K562 (cell line): ENCODE data around the gene PRAC1. TPM values are rescaled to one million over a fixed set of nuclear protein-coding genes. Genes with fewer than 3 reads are reported as not detected.

Experiments
- ATAC-seq: fragments of 200-7000 bp; cut with Tn5 transposase; 3 replicates; pipeline ENCODE4 v1.9.1; 2020; ENCODE audit warnings: moderate library complexity
- BruUV-seq: library from RNA; stranded (reverse); fragments of 400-500 nt; replicated peaks from 2 replicates; lab custom pipeline; 2021; lab: Mats Ljungman, UMichigan
- CTCF ChIA-PET: fragments of 300-600 bp; formaldehyde crosslinking; extraction: SDS; loops from one replicate; lab custom pipeline; 2021; ENCODE audit warnings: low intra/inter-chr PET ratio; lab: Yijun Ruan, JAX
- POLR2A ChIA-PET: fragments of 300-600, 350-650 bp; sonication (Branson Sonifier 250); formaldehyde crosslinking; extraction: SDS; loops from one replicate; lab custom pipeline; 2021; ENCODE audit warnings: antibody characterized with exemption, inconsistent platforms; lab: Yijun Ruan, JAX
- DNase-seq, 4 experiments: peaks; one replicate each; pipeline versions ENCODE4 v3.0.0 to v3.0.0-alpha.2; 2011 to 2018; ENCODE audit warnings: low spot score in 3 of 4, mixed read lengths in 3 of 4; ENCODE audit errors: extremely low read depth in 1 of 4
- FAIRE-seq: peaks from 2 replicates; lab custom pipeline; 2011; peaks lifted over from hg19 to GRCh38; lab: Jason Lieb, UNC
- H2AFZ ChIP-seq: 2 replicates; pipeline ENCODE4 v1.6.0; 2011; ENCODE audit warnings: low read depth, low read length, control low read depth, inconsistent platforms
- H3K27ac ChIP-seq: fragments of 200-600 bp; 3 replicates; pipeline ENCODE4 v1.8.0; 2011; ENCODE audit warnings: low read depth, mild to moderate bottlenecking, control low read depth, inconsistent platforms, low read length, moderate library complexity, mixed read lengths; ENCODE audit errors: extremely low read depth
- H3K27me3 ChIP-seq, 2 experiments: fragments of 300-600 bp in 1 of 2; 2 replicates in 1 of 2; 3 replicates in 1 of 2; pipeline versions ENCODE4 v1.6.0 to v1.8.0; 2011; ENCODE audit warnings: inconsistent platforms in 2 of 2, low read length in 2 of 2, mild to moderate bottlenecking in 1 of 2, mixed read lengths in 1 of 2, moderate library complexity in 1 of 2; ENCODE audit not compliant: control insufficient read depth in 2 of 2, insufficient read depth in 2 of 2
- H3K36me3 ChIP-seq: fragments of 300-600 bp; 3 replicates; pipeline ENCODE4 v1.8.0; 2011; ENCODE audit warnings: mild to moderate bottlenecking, low read length, inconsistent platforms; ENCODE audit not compliant: control insufficient read depth, insufficient read depth
- H3K4me1 ChIP-seq, 2 experiments: fragments of 200-600 bp in 1 of 2; replicated peaks in 1 of 2; 2 replicates in 1 of 2; 3 replicates in 1 of 2; pipeline versions ENCODE4 v1.5.1 to v1.8.0; 2011; ENCODE audit warnings: inconsistent platforms in 2 of 2, low read length in 2 of 2, mild to moderate bottlenecking in 1 of 2, mixed read lengths in 1 of 2, moderate library complexity in 1 of 2; ENCODE audit not compliant: control insufficient read depth in 2 of 2, insufficient read depth in 2 of 2
- H3K4me2 ChIP-seq: 2 replicates; pipeline ENCODE4 v1.6.1; 2011; ENCODE audit warnings: low read length, control low read depth, inconsistent platforms, mixed read lengths; ENCODE audit not compliant: insufficient read depth
- H3K4me3 ChIP-seq: fragments of 200-600 bp; sonication (generic), shearing (Covaris generic); 2 replicates; pipeline ENCODE4 v1.5.1; 2016; ENCODE audit warnings: control low read depth, inconsistent platforms
- H3K79me2 ChIP-seq: fragments of 200-600 bp; 3 replicates; pipeline ENCODE4 v1.8.0; 2011; ENCODE audit warnings: low read length, inconsistent platforms; ENCODE audit not compliant: control insufficient read depth, insufficient read depth
- H3K9ac ChIP-seq, 2 experiments: 2 replicates each; pipeline versions ENCODE4 v1.6.0 to v1.6.1; 2011; ENCODE audit warnings: low read depth in 2 of 2, low read length in 2 of 2, control low read depth in 1 of 2, inconsistent platforms in 1 of 2, mild to moderate bottlenecking in 1 of 2, mixed read lengths in 1 of 2; ENCODE audit not compliant: insufficient read depth in 1 of 2
- H3K9me1 ChIP-seq: one replicate; pipeline ENCODE4 v1.6.0; 2011; ENCODE audit warnings: inconsistent platforms, mild to moderate bottlenecking, low read length, moderate library complexity; ENCODE audit not compliant: control insufficient read depth, insufficient read depth
- H3K9me3 ChIP-seq: replicated peaks from 2 replicates; pipeline ENCODE4 v1.5.1; 2011; ENCODE audit warnings: low read depth, low read length, inconsistent platforms; ENCODE audit not compliant: control insufficient read depth, insufficient read depth
- H4K20me1 ChIP-seq: replicated peaks from 2 replicates; pipeline ENCODE4 v1.6.1; 2011; ENCODE audit warnings: low read length, inconsistent platforms, mixed read lengths; ENCODE audit not compliant: control insufficient read depth, insufficient read depth
- NCOA6 ChIP-seq: fragments of 450-650 bp; IDR thresholded peaks from 2 replicates; pipeline ENCODE4 v1.6.1; 2017; ENCODE audit warnings: mild to moderate bottlenecking
- NR2C2 ChIP-seq, 2 experiments: fragments of 200-800 bp in 1 of 2; sonication (Bioruptor generic) in 1 of 2; sonication (generic) in 1 of 2; formaldehyde crosslinking in 1 of 2; IDR thresholded peaks; 2 replicates each; pipeline versions ENCODE4 v1.6.1 to v1.8.0; 2016 to 2022; ENCODE audit warnings: mild to moderate bottlenecking in 1 of 2, missing compliant biosample characterization in 1 of 2, missing genetic modification characterization in 1 of 2, missing genetic modification reagents in 1 of 2
- NRF1 ChIP-seq, 2 experiments: fragments of 450-650 bp; IDR thresholded peaks in 1 of 2; conservative IDR thresholded peaks in 1 of 2; 2 replicates each; pipeline ENCODE4 v1.6.1; 2014; ENCODE audit warnings: mild to moderate bottlenecking in 2 of 2
- OTX1 ChIP-seq: fragments of 450-650 bp; formaldehyde crosslinking; IDR thresholded peaks from 2 replicates; pipeline ENCODE4 v1.4.0; 2022; ENCODE audit warnings: mild to moderate bottlenecking
- SOX6 ChIP-seq: fragments of 450-650 bp; IDR thresholded peaks from 2 replicates; pipeline ENCODE4 v1.6.1; 2014; ENCODE audit warnings: mild to moderate bottlenecking
- TARDBP ChIP-seq: fragments of 450-650 bp; IDR thresholded peaks from 2 replicates; pipeline ENCODE4 v1.6.1; 2016
- WGBS: fragments of 100-300 bp; shearing (Covaris generic); methylation state at CpG from one replicate; pipeline ENCODE4 v1.1.6; 2016; ENCODE audit warnings: low coverage, mixed read lengths; ENCODE audit not compliant: insufficient coverage; ENCODE audit errors: missing lambda C conversion rate; 5-methylcytosine and 5-hydroxymethylcytosine counted together
- in situ Hi-C: fragments of 300-500 bp; cut with MboI; formaldehyde crosslinking; loops from 4 replicates; pipeline ENCODE4 v1.15.0; 2018; ENCODE audit warnings: inconsistent platforms, mixed read lengths
- intact Hi-C: fragments of 100-400 bp; cut with micrococcal nuclease; formaldehyde crosslinking; loops from 2 replicates; pipeline ENCODE4 v1.14.2; 2022
- polyA plus RNA-seq, 8 experiments: library from polyadenylated mRNA; depleted of rRNA in 4 of 8; stranded (reverse) in 5 of 8; unstranded in 3 of 8; fragments of >200 nt; fragmentation: Nextera tagmentation in 2 of 8; fragmentation: Illumina TruSeq in 1 of 8; extraction: Ambion mirVana in 2 of 8; extraction: Trizol in 1 of 8; gene quantifications; 2 replicates each; pipeline versions ENCODE4 v1.2.1 to v1.2.3, GENCODE V29; 2011 to 2014; ENCODE audit warnings: inconsistent platforms in 1 of 8, missing spikeins in 1 of 8
- total RNA-seq, 7 experiments: library from RNA; depleted of rRNA in 6 of 7; stranded (reverse); fragments of >200 nt in 6 of 7; fragmentation: Illumina TruSeq in 2 of 7; extraction: Trizol in 2 of 7; gene quantifications; 2 replicates each; pipeline versions ENCODE4 v1.2.1 to v1.2.3, GENCODE V29; 2011 to 2021; ENCODE audit warnings: low replicate concordance in 1 of 7
- TF ChIP-seq, protein P1 (sequence below): fragments of 250-450 bp; sonication (Bioruptor Pico); IDR thresholded peaks from 2 replicates; pipeline ENCODE4 v1.5.0; 2021; ENCODE audit warnings: mild to moderate bottlenecking, moderate library complexity

PRAC1 gene
- total and polyA plus RNA-seq, 9 of the 15 experiments (the other 6 are each of a cell fraction or from before 2014, with no cell fraction given): not detected

DNA sequence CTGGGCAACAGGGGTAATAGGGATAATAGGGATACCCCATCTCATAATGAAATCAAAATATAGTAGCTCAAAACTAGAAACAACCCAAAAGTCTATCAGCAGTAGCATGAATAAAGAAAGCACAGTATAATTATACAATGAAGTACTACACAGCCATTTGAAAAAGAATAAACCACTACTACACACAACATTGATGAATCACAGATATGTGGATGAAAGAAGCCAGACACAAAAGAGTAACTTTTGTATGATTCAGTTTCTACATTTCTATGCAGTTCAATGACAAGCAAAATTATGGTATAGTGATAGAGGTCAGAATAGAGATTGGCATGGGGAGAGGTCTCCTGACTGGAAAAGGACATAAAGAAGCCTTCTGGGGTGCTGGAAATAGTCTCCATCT, 9.0 kb upstream of the PRAC1 start (continued):
- TF ChIP-seq, protein P1, sequence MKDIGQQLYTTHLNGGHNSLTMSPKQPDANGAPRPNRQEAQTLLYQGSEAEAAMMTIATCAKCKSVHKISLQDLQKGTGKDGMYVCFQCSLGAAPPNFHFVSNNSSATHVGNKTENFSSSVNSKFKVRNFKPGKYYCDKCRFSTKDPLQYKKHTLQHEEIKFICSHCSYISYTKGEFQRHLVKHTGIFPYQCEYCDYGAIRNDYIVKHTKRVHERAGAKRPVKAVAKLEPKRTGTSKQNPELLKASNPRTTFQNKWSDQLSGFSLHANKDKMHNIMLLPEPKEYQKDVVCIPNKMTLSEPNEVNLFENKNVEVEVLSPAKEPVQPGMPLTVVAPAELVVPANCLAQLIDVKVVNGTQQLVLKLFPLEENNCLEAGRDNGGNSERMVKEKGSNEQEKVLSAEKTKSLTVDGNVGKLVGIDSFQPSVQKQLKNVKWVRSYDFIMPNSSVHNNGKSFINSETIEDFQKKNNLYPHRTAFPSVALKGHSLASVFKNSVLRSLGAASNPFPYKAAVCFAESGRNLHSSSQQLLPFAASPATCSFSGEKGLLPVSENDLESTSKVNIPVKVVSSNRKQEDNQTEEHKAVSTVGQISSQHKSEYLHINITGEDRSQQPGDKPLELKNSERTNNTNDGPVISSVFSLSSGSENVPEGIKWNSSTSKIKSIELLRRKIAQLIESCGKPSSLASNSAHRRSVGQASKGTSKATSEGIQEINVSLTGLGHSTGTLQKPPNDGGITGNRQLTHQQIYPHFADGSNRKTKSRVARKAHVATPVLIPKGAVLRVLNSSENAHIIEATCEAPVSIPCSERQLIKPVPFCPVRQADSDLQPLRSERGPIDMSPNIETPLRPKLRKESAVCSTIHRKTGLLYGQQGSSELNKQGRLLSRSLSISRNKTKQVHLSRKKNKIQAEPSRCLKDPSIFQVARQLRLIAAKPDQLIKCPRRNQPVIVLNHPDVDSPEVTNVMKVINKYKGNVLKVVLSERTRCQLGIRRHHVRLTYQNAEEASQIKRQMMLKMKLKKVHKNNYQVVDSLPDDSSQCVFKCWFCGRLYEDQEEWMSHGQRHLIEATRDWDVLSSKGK (CRISPR knock-in tag): no peak
- TF ChIP-seq SOX6 (no peak), OTX1 (CRISPR knock-in tag) (no peak), NR2C2 (CRISPR knock-in tag; IDR thresholded peaks at IDR 0.05) (no peak), NR2C2 (tag; IDR thresholded peaks at IDR 0.05) (no peak)

DNA sequence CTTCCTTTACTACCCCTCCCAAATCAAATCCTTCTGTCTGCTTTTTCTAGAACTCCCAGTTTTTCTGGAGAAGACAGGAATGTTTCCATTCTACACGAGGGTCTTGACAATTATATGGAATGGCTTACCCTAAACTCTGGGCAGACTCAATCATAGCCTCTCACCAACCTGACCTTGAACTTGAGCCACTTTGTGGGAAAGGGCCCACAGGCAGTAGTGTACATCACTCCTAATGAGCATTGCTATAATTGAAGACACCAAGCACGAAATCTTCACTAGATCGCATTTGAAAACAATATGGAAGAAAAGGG, 7.9 kb upstream of the PRAC1 start:
- Histone ChIP-seq H3K27ac (no peak overlapping the region), H3K4me1 (peaks cover 0 to 22% of the 10 kb centered on the region in 2 experiments; a peak in 2 of 5 replicates), H3K27me3 (peaks cover 72 to 81% of the 10 kb centered on the region in 2 experiments), H3K4me2 (no peak overlapping the region), H3K9ac (no peak overlapping the region), H2AFZ (no peak overlapping the region), H3K79me2 (no peaks in the 10 kb centered on the region), H3K36me3 (no peaks in the 10 kb centered on the region), H3K9me1 (no peaks in the 10 kb centered on the region), H3K9me3 (no peaks in the 10 kb centered on the region), H3K4me3 (no peak overlapping the region), H4K20me1 (no peaks in the 10 kb centered on the region; the same call in none of the 2 replicates)
- no peak for ATAC-seq
- TF ChIP-seq NCOA6: no peak
- TF ChIP-seq NRF1 (conservative IDR thresholded peaks at IDR 0.05 in 1 of 2, IDR thresholded peaks at IDR 0.05 in 1 of 2): no peak
- TF ChIP-seq TARDBP: no peak
- FAIRE-seq: no peak
- intact Hi-C loops (no loop called here), in situ Hi-C loops (no loop called here)
- CTCF ChIA-PET: interaction anchor here (0.6 kb wide), 1 partner anchor 302 kb away, joined by 3 read pairs; no protein-coding TSS in a partner anchor
- POLR2A ChIA-PET: no interaction called here
- no TSS peak for BruUV-seq
- 2% methylated on average over 3 of the region's 3 CpGs for WGBS
- DNase-seq: no peak
